ENCODE results near the gene MAP3K20. TPM values are rescaled to one million over a fixed set of nuclear protein-coding genes. Genes with fewer than 3 reads are reported as not detected.

MAP3K20 gene
- total and polyA plus RNA-seq, 2 of the 8 experiments (the other 6 are each of a cell fraction or from before 2014, with no cell fraction given) = 3.1 to 11.1 TPM

GRCh38 chr2:173196638-173197037, 121.0 kb downstream of the MAP3K20 start (continued):
- TF ChIP-seq RAD21 (IDR thresholded peaks at IDR 0.05 in 1 of 2, conservative IDR thresholded peaks at IDR 0.05 in 1 of 2; ENCODE audit: low read depth in 2 of 2, low read length in 2 of 2) (no peak), EP300 (IDR thresholded peaks at IDR 0.05; ENCODE audit: borderline replicate concordance in 1 of 2, low read depth in 2 of 2, low read length in 2 of 2) (no peak), TCF12 (IDR thresholded peaks at IDR 0.05; ENCODE audit: low read depth, low read length) (no peak)

Data from H1 (cell line).